ENCODE measurements around the gene MAOB.

MAOB gene

GRCh38 chrX:43860646-43861370, 21.4 kb downstream of the MAOB start:
- no peak for DNase-seq

GRCh38 chrX:43853225-43853828, 28.9 kb downstream of the MAOB start:
- DNase-seq, result no peak

- no peak for DNase-seq
Observed at GRCh38 chrX:43850629-43851028, 31.6 kb downstream of the MAOB start.

- DNase-seq, result no peak
Observed at GRCh38 chrX:43849173-43849572, 33.1 kb downstream of the MAOB start.

- no peak for DNase-seq
Observed at GRCh38 chrX:43847352-43847751, 34.9 kb downstream of the MAOB start.

- DNase-seq, result no peak
Observed at GRCh38 chrX:43846558-43846957, 35.7 kb downstream of the MAOB start.

- no peak for DNase-seq
Observed at GRCh38 chrX:43845776-43846175, 36.5 kb downstream of the MAOB start.

GRCh38 chrX:43840265-43840664, 42.0 kb downstream of the MAOB start:
- DNase-seq, result no peak

GRCh38 chrX:43836435-43837184, 45.6 kb downstream of the MAOB start:
- no peak for DNase-seq

- DNase-seq, result no peak
Observed at GRCh38 chrX:43835559-43835958, 46.7 kb downstream of the MAOB start.

GRCh38 chrX:43827791-43828190, 54.5 kb downstream of the MAOB start:
- no peak for DNase-seq

GRCh38 chrX:43822014-43822413, 60.2 kb downstream of the MAOB start:
- no peak for DNase-seq

- no peak for DNase-seq
Observed at GRCh38 chrX:43817444-43817843, 64.8 kb downstream of the MAOB start.

GRCh38 chrX:43815209-43815608, 67.0 kb downstream of the MAOB start:
- DNase-seq, result no peak

GRCh38 chrX:43813898-43814297, 68.4 kb downstream of the MAOB start:
- DNase-seq, result no peak

- DNase-seq, result no peak
Observed at GRCh38 chrX:43813319-43813718, 68.9 kb downstream of the MAOB start.

- no peak for DNase-seq
Observed at GRCh38 chrX:43809463-43809862, 72.8 kb downstream of the MAOB start.

- no peak for DNase-seq
Observed at GRCh38 chrX:43808231-43808630, 74.0 kb downstream of the MAOB start.

GRCh38 chrX:43805579-43805978, 76.7 kb downstream of the MAOB start:
- no peak for DNase-seq

- DNase-seq, result no peak
Observed at GRCh38 chrX:43804021-43804420, 78.2 kb downstream of the MAOB start.

GRCh38 chrX:43785930-43786591, 96.2 kb downstream of the MAOB start:
- no peak for DNase-seq

GRCh38 chrX:43758044-43758443, 124.2 kb downstream of the MAOB start:
- DNase-seq, result no peak

GRCh38 chrX:43756076-43756475, 126.2 kb downstream of the MAOB start:
- no peak for DNase-seq

- DNase-seq, result no peak
Observed at GRCh38 chrX:43753637-43754036, 128.6 kb downstream of the MAOB start.
